ENCODE results near the gene IFNA13. TPM values are rescaled to one million over a fixed set of nuclear protein-coding genes. Genes with fewer than 3 reads are reported as not detected.

IFNA13 gene
- total RNA-seq, 1 donor from 2014 or later, result not detected

DNA sequence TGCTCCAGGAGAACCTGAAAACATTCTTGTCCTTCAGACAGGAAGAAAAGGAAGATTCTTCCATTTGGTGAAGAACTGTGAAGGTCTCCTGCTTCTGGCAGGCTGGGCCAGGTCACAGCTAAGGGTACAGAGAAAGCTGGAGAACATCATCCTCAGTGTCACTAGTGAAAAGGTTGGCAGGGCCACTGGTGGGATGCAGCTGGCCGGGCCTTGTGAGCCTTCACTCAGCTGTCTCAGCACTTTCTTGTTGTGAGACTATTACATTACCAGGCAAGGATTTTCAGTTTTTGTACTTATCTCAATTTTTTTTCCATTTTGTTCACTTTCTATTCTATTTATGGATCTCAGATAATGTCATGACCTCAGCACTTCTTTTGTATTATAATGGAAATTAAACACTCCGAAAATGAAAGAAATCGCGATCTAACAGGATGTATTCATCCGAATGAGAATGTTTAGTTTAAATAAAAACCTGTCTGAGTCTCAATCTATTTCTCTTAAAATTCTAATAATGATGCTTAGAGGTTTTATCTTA lies 31.2 kb upstream of the IFNA13 start:
- TF ChIP-seq, protein P1, sequence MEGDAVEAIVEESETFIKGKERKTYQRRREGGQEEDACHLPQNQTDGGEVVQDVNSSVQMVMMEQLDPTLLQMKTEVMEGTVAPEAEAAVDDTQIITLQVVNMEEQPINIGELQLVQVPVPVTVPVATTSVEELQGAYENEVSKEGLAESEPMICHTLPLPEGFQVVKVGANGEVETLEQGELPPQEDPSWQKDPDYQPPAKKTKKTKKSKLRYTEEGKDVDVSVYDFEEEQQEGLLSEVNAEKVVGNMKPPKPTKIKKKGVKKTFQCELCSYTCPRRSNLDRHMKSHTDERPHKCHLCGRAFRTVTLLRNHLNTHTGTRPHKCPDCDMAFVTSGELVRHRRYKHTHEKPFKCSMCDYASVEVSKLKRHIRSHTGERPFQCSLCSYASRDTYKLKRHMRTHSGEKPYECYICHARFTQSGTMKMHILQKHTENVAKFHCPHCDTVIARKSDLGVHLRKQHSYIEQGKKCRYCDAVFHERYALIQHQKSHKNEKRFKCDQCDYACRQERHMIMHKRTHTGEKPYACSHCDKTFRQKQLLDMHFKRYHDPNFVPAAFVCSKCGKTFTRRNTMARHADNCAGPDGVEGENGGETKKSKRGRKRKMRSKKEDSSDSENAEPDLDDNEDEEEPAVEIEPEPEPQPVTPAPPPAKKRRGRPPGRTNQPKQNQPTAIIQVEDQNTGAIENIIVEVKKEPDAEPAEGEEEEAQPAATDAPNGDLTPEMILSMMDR (IDR thresholded peaks at IDR 0.05), result no peak
- Mint-ChIP-seq H3K4me1 (ENCODE audit: unreplicated experiment) (peaks cover 9% of the 10 kb centered on the region), H3K9me3 (ENCODE audit: unreplicated experiment) (no peaks in the 10 kb centered on the region), H3K27me3 (ENCODE audit: unreplicated experiment) (peaks cover 84% of the 10 kb centered on the region), H3K27ac (ENCODE audit: unreplicated experiment) (no peak overlapping the region), H3K36me3 (ENCODE audit: unreplicated experiment) (no peaks in the 10 kb centered on the region), H3K4me3 (ENCODE audit: unreplicated experiment) (no peak overlapping the region)
- no peak for DNase-seq (ENCODE audit: extremely low spot score, unreplicated experiment)

DNA sequence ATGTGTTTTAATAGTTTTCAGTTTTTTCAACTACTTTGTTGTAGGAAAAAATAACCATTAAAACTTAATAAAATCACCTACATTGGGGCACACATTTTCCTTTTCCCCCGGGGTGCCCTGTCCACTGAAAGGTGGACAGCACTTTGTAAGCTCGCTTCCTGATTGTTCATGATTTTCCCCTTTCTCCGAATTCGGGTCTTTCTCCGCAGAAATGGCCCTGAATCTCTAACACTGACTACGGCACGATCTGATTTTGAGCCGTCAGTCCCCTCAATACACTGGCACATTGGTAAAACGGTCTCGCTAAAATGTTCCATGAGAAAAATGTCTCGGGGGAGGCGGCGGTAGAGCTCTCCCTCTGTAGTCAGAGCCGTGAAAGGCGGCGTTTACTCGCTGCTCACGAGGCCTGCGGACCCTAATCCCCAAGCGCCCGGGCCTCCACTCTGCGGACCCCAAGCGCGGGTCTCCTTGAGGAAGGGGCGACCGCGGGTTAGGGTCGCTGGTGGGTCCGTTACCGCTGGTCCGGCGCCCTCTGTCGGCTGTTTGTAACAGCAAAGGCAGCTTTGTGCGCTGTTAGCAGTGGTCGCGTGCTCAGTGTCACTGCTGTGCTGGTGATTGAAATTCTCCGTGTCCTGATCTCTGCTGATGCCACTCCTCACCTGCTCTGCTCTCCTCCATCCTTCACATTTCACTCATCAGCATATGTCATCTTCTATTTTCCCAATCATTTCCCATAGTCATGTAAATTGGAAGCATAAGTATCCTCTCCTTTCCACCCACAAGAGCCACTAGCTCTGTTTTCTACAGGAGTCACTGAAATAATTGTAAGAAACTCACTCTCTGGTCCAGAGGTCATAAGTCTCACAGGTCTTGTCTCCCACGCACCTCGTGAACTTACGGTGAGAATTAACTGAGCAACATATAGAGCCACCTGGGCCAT lies 28.2 kb upstream of the IFNA13 start:
- TF ChIP-seq, protein P1 (IDR thresholded peaks at IDR 0.05), result peak; percentile 97
- no peak for DNase-seq (ENCODE audit: extremely low spot score, unreplicated experiment)
- Mint-ChIP-seq H3K36me3 (ENCODE audit: unreplicated experiment) (no peaks in the 10 kb centered on the region), H3K4me1 (ENCODE audit: unreplicated experiment) (peaks cover 6% of the 10 kb centered on the region), H3K4me3 (ENCODE audit: unreplicated experiment) (peak overlapping the region; percentile 72), H3K9me3 (ENCODE audit: unreplicated experiment) (no peaks in the 10 kb centered on the region), H3K27me3 (ENCODE audit: unreplicated experiment) (peaks cover 86% of the 10 kb centered on the region), H3K27ac (ENCODE audit: unreplicated experiment) (no peak overlapping the region)

DNA sequence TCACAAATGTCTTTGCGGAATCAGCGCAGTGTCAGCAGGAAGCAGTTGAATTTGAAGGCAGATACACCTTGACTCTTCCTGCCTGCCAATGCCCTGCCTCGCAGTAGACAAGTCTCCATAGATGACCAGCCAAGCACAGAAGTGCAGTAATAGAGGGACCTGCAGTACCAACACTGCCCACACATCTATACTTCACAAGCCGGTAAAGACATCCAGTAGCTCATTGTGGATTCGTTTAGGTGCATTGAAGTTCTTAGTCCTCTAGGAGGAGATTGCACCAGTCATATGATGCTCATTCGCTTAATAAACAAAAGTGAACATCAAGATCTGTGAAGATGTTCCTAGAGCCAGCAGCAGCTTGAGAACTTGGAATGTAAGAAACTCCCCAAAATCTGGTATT lies 24.4 kb upstream of the IFNA13 start:
- Mint-ChIP-seq H3K27ac (ENCODE audit: unreplicated experiment) (no peak overlapping the region), H3K36me3 (ENCODE audit: unreplicated experiment) (no peaks in the 10 kb centered on the region), H3K27me3 (ENCODE audit: unreplicated experiment) (peaks cover 83% of the 10 kb centered on the region), H3K9me3 (ENCODE audit: unreplicated experiment) (no peaks in the 10 kb centered on the region), H3K4me3 (ENCODE audit: unreplicated experiment) (no peak overlapping the region), H3K4me1 (ENCODE audit: unreplicated experiment) (peaks cover 6% of the 10 kb centered on the region)
- TF ChIP-seq, protein P1 (IDR thresholded peaks at IDR 0.05), result peak; percentile 29
- no peak for DNase-seq (ENCODE audit: extremely low spot score, unreplicated experiment)

DNA sequence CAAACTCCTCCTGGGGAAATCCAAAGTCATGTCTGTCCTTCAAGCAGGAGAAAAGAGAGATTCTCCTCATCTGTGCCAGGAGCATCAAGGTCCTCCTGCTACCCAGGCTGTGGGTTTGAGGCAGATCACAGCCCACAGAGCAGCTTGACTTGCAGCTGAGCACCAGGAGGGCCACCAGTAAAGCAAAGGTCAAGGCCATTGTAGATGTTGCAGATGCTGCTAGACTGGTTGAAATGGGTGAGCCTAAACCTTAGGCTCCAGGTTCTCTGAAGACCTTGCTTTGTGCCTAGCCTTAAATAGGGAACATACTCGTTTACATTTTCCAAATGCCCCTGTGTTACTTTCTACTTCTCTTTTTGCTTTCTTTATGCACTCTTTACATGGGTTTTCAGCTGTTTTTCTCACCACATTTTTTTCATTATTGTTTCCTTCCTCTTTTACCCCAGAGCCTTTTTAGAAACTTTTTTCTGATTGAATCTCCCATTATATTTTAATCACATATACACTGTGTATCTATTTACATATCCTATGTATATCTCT lies 17.3 kb upstream of the IFNA13 start, which contains the start of gene IFNA2:
Gene IFNA2 (minus strand): TSS at position 268 of the 540 bp plus-strand sequence. CDS start 69 bp downstream, at position 199.
- H3K27ac Mint-ChIP-seq (ENCODE audit: unreplicated experiment), result no peak within 1 kb of the TSS
- DNase-seq (ENCODE audit: extremely low spot score, unreplicated experiment), result no peak
- TF ChIP-seq, protein P1 (IDR thresholded peaks at IDR 0.05), result no peak
- no peaks in the 10 kb centered on the region for H3K36me3 Mint-ChIP-seq (ENCODE audit: unreplicated experiment)
- H3K9me3 Mint-ChIP-seq (ENCODE audit: unreplicated experiment), result no peaks in the 10 kb centered on the region
- peaks cover 60% of the 10 kb centered on the region for H3K27me3 Mint-ChIP-seq (ENCODE audit: unreplicated experiment)
- no peak within 1 kb of the TSS for H3K4me3 Mint-ChIP-seq (ENCODE audit: unreplicated experiment)
- H3K4me1 Mint-ChIP-seq (ENCODE audit: unreplicated experiment), result no peaks in the 10 kb centered on the region

DNA sequence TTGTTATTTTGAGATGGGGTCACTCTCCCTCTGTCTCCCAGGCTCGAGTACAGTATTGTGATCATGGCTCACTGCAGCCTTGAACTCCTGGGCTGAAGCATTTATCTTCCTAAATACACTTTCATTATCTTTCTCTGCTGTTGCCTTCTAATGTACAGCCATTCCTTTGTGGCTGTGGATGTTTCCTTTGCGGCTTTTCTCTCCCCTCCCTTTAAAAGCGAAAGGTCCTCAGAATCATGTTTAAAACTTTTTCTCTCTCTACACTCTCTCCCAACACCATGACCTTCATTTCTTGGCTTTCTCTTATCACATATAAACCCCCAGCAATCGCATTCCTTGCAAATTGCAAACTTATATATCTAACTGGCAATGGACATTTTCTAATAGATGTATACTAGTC lies 15.8 kb upstream of the IFNA13 start:
- Mint-ChIP-seq H3K4me3 (ENCODE audit: unreplicated experiment) (no peak overlapping the region), H3K4me1 (ENCODE audit: unreplicated experiment) (no peaks in the 10 kb centered on the region), H3K9me3 (ENCODE audit: unreplicated experiment) (no peaks in the 10 kb centered on the region), H3K27me3 (ENCODE audit: unreplicated experiment) (peaks cover 58% of the 10 kb centered on the region), H3K36me3 (ENCODE audit: unreplicated experiment) (no peaks in the 10 kb centered on the region), H3K27ac (ENCODE audit: unreplicated experiment) (no peak overlapping the region)
- DNase-seq (ENCODE audit: extremely low spot score, unreplicated experiment), result no peak
- TF ChIP-seq, protein P1 (IDR thresholded peaks at IDR 0.05), result no peak

Measured in osteocyte (in vitro differentiated cells).